Coronary artery (tissue), 2 donors: ENCODE data around the gene THAP4.
A peak's percentile ranks its signal among the peaks of the same experiment; 100 is the strongest.

Experiments
- DNase-seq: peaks from one replicate; pipeline ENCODE4 v3.0.0-alpha.2; 2017; ENCODE audit warnings: low spot score
- H3K27ac ChIP-seq, 2 donors: fragments of 200-600 bp; sonication (generic); one replicate each; pipeline ENCODE4 v1.5.1; 2016 to 2019
- H3K4me3 ChIP-seq: fragments of 200-600 bp; sonication (generic); 2 replicates; pipeline ENCODE4 v1.5.1; 2016; ENCODE audit warnings: mild to moderate bottlenecking, moderate library complexity
- TF ChIP-seq, protein P1 (sequence below): fragments of 200-600 bp; sonication (generic); IDR thresholded peaks from one replicate; pipeline ENCODE4 v1.5.1; 2019; ENCODE audit warnings: antibody characterized with exemption

The THAP4 gene

DNA sequence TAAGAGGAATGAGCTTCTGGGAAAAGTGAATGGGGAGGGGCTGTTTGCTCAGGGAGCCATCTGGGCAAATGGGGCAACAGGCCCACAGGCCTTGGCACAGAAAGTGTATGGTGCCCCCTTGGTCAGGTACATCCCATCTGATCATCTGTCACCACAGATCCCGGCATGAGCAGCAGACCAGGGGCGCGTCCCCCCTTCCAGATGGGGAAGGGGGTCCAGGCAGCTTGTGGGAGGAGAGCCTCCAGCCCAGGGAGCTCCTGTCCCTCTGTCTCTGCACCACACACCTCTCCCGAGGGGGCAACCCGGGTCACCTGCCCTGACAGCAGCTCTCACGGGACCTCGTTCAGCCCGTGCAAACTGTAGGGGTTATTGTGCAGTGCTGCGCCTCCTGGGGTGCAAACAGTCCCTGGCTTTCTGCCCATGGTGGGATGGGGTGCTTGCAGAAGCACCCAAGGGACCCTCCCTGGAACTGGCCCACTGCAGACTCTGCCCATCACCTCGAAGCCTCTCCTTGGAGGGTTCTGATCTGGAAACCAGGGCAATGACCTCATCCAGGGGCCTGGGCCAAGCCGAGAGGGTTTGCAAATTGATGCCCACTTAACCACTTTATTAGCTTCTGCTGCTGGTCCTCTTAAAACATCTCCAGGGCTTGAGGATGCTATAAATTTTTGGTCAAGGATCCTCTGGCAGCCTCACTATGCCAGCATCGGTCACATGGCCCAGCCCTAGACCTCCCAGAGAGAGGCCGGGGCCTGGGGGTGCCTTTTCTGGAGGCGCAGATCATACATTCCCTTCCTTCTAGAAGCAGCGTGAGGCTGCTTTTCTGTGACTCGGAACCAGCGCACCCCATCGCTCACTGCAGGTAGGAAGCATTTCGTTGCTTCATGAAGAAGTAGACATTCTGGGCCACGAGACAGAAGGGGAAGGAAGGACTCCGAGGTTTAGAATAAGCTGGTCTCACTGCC lies 86.1 kb downstream of the THAP4 start:
- TF ChIP-seq, protein P1, sequence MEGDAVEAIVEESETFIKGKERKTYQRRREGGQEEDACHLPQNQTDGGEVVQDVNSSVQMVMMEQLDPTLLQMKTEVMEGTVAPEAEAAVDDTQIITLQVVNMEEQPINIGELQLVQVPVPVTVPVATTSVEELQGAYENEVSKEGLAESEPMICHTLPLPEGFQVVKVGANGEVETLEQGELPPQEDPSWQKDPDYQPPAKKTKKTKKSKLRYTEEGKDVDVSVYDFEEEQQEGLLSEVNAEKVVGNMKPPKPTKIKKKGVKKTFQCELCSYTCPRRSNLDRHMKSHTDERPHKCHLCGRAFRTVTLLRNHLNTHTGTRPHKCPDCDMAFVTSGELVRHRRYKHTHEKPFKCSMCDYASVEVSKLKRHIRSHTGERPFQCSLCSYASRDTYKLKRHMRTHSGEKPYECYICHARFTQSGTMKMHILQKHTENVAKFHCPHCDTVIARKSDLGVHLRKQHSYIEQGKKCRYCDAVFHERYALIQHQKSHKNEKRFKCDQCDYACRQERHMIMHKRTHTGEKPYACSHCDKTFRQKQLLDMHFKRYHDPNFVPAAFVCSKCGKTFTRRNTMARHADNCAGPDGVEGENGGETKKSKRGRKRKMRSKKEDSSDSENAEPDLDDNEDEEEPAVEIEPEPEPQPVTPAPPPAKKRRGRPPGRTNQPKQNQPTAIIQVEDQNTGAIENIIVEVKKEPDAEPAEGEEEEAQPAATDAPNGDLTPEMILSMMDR = no peak
- no peak for DNase-seq
- Histone ChIP-seq H3K27ac (no peak overlapping the region), H3K4me3 (no peak overlapping the region)

DNA sequence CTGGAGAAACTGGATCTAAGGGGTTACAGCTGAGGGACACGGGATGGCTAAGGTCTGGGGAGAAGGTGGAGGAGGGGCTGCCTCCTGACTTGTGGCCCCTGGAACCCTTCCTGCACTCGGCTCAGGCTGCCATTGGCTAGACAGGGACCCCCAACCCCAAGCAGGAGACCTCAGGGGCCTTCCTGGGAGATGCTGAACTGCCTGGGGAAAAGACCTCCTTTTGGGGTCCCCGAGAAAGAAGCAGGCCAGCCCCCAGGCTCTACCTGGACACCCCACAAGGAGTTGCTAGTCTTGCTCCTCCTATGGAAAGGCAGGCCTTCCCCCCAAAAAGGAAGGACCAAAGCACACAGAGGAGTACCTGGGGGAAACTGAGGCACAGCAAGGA lies 88.5 kb downstream of the THAP4 start:
- TF ChIP-seq, protein P1 = no peak
- Histone ChIP-seq H3K27ac (no peak overlapping the region), H3K4me3 (no peak overlapping the region)

DNA sequence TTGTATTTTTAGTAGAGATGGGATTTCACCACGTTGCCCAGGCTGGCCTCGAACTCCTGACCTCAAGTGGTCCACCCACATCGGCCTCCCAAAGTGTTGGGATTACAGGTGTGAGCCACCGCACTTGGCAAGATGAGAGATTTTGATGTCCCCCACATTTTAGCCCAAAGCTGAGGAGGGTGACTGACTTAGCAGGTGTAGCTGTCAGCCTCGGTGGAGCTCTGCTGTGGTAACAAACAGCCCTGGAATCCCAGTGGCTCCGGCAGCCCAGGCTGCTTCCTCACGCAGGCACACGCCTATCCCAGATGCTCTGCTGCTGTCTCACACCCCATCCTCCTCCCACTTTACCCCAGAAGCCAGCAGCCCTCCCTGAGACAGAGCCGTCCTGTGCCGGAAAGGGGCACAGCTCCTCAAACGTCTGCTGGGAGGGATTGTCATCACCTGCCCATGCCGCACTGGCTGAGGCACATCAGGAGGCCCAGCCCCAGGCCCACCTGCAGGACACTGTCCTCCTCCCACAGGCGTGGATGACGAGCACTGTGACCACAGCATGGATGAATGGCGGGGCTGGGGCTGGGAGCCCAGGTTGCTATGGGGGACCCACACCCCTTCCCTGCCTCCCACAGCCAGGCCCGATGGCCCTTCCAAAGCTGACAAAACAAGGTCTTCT lies 89.0 kb downstream of the THAP4 start:
- TF ChIP-seq, protein P1 = no peak
- no peak overlapping the region for H3K27ac ChIP-seq
- no peak overlapping the region for H3K4me3 ChIP-seq
- no peak for DNase-seq

More for the DNA sequence above, 88.5 kb downstream of the THAP4 start:
- DNase-seq = no peak

DNA sequence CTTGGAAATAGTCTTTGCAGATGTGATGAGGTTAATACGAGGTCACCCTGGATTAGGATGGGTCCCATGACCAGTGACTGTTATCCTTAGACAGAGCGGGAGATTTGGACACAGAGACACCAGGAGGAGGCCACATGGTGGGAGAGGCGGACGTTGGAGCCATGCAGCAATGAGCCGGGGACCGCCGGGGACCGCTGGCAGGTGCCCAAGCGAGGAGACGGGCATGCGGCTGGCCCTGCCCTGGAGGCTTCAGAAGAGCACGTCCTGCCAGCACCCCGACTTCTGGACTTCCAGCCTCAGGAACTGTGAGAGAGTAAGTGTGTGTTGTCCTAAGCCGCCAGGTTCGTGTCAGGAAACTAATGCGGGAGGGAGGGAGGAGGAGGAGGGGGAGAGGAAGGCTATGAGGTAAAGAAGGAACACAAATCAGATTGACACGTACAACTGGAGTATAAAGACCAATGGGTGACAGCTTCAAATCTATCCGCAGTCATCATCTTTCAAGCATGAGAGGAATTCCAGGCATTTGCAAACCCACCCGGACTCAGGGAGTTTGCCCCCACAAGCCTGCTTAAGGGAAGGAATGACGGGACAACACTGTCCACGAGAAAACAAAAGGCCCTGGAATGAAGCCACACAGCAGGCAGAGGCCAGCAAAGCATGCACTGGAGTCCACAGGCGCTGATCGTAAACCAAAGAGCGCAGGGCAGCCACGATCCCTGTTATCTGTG lies 90.0 kb downstream of the THAP4 start:
- Histone ChIP-seq H3K4me3 (peak overlapping the region; percentile 39), H3K27ac (no peak overlapping the region)
- no peak for DNase-seq
- TF ChIP-seq, protein P1 = no peak

DNA sequence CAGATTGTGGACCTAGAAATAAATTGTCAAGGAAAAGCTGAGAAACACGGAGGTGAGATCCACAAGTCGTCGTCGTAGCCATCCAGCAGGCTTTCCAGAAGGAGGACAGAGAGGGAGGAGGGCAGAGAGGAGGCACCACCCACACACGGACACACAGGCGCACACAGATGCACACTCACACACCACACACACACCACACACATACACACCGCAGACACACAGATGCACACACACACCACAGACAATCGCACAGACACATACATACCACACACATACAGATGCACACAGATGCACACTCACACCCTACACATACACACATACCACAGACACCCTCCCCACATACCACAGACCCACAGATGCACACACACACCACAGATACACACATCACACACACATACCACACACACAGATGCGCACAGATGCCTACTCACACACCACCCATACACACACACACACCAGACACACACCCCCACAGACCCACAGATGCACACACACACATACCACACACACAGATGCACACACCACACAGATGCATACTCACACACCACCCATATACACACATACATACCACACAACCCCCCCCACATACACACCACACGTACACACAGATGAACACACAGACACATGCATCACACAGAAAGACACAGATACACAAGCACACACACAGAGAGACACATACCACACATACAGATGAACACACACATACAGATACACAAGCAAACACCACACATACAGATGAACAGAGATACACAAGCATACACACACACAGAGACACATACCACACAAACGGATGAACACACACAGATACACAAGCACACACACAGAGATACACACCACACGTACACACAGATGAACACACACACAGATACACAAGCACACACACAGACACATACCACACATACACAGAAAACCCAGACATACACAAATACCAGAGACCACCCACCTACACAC lies 91.2 kb downstream of the THAP4 start:
- DNase-seq = no peak

DNA sequence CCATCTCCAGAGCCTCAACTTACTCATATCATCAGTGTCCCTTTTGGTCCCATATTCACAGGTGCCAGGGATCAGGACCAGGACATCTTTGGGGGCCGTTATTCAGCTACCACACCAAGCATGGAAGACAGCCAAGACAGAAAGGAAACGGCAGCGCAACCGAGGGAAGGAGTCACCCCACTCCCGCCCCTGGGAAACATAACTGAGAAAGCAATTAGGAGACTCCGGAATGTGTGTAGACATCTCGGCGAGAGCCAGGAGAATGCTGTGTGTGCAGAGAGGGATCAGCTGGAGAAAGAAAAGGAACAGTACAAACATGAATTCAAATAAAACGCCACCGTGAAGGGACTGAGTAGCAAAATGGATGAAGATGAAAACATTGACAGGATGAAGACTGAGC lies 91.9 kb downstream of the THAP4 start:
- Histone ChIP-seq H3K27ac (no peak overlapping the region), H3K4me3 (no peak overlapping the region)
- TF ChIP-seq, protein P1 = no peak
- no peak for DNase-seq

More for the DNA sequence above, 91.2 kb downstream of the THAP4 start:
- no peak overlapping the region for H3K27ac ChIP-seq
- H3K4me3 ChIP-seq = no peak overlapping the region
- TF ChIP-seq, protein P1 = no peak
